Activated CD8-positive, alpha-beta memory T cell treated with anti-CD3 and anti-CD28 coated beads for 4 hours (primary cell): ENCODE results near the gene CRAMP1.

ENCODE experiments used
- DNase-seq, 2 donors: peaks; one replicate each; pipeline ENCODE4 v3.0.0-alpha.2; 2020; ENCODE audit warnings: low read depth in 2 of 2

Gene CRAMP1

GRCh38 chr16:1655909-1656807, 44.0 kb downstream of the CRAMP1 start:
- DNase-seq = no peak

DNA sequence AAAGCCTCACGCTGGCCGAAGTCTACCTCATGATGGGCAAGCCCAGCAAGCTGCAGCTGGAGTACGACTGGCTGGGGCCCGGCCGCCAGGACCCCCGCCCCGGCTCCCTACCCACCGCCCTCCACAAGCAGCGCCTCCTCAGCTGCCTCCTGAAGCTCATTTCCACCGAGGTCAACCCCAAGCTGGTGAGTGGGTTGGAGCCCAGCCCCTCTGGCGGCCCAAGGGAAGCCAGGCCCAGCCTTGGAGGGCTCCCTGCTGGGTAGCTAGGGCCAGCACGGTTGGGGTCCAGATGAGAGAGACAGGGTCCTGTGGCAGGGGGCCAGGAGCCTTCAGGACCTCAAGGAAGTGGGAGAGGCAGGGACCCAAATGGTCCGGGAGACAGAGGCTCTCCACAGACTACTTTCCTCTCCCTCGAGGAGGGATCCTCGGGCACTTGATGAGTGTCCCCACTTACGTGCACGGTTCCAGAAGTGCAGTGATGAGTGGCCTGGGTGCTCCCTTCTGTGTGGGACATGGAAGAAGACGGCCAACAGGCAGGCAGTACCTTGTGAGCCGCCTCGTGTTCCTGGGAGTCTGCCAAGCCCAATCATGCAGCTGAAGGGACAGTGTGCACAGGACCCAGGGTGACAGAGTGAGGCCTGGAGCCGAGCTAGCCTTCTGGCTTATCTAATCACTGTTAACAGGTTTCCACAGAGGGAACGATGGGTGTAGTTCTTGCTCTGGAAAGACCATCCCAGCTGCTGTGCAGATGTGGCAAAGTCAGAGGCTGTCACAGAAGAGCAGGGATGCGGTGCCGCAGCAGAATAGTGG, 44.9 kb downstream of the CRAMP1 start:
- no peak for DNase-seq

DNA sequence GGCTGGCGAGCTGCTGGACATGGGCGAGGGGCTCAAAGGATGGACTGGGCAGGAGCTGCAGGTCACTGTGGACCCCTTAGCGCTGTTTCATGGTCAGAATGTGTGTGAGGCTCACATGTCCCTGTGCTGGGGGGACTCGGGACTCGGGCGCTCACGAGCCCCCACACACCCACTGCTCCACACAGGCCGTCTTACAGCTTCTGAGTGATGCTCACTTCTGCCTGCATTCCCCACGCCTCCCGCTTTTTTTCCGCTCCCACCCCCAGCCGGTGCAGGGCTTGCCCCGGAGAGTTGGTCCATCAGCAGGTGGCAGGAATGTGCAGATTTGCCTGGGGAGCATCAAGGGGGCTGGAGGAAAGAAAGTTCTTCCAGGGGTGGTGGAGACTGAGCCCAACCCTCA, 45.7 kb downstream of the CRAMP1 start:
- no peak for DNase-seq

DNA sequence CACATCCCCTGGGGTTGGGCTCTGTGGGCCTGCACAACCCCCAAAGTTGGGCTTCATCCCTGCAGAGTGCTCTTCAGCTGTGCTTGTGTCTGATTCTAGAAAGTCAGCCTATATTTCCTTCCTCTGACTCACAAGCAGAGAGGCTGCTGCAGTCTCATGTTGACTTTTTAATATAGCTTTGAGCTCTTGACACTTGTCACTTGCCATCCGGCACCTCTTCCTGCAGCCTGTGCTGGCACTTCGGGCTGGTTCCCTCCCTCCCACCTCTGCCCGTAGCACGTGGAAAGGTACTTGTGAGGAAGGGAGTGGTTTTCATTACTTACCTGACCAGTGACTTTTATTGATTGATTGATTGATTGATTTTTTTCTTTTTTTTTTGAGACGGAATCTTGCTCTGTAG, 46.9 kb downstream of the CRAMP1 start:
- no peak for DNase-seq

GRCh38 chr16:1661826-1662225, 49.7 kb downstream of the CRAMP1 start:
- no peak for DNase-seq

- DNase-seq = no peak
Measured at GRCh38 chr16:1662543-1662942, 50.4 kb downstream of the CRAMP1 start.

GRCh38 chr16:1665829-1666228, 53.7 kb downstream of the CRAMP1 start:
- DNase-seq = no peak

GRCh38 chr16:1666316-1666715, 54.2 kb downstream of the CRAMP1 start:
- no peak for DNase-seq

DNA sequence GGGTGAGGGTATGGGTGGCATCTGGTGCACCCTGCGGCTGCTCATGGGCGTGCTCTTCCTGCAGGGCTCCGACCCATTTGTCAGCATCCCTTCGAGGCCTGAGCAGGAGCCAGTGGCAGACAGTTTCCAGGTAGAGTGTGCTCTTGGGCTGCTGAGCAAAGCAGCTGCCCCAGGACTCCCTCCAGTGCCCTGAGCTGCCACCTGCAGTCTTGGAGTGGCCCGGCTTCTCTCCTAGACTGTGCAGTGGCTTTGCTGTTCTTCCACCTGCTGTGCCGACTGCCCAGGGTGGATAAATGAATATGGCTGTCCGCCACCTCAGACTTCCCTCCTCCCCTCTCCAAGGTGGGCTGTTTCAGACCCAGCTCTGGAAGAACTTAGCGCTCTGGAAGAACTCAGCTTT, 55.1 kb downstream of the CRAMP1 start:
- DNase-seq = no peak

DNA sequence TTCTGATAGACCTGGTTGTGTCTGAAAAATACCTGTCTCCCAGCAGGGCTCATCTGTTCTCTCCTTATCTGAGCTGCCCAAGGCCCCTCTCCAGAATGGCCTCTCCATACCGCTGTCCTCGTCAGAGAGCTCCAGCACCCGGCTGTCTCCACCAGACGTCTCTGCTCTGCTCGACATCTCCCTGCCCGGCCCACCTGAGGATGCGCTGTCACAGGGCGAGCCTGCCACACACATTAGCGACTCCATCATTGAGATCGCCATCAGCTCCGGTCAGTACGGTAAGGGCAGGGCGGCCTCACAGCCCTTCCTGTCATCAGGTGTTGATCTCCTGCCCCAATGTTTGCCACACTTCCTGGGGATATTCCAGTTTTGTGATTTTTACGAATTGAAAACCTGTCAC, 55.8 kb downstream of the CRAMP1 start:
- no peak for DNase-seq

DNA sequence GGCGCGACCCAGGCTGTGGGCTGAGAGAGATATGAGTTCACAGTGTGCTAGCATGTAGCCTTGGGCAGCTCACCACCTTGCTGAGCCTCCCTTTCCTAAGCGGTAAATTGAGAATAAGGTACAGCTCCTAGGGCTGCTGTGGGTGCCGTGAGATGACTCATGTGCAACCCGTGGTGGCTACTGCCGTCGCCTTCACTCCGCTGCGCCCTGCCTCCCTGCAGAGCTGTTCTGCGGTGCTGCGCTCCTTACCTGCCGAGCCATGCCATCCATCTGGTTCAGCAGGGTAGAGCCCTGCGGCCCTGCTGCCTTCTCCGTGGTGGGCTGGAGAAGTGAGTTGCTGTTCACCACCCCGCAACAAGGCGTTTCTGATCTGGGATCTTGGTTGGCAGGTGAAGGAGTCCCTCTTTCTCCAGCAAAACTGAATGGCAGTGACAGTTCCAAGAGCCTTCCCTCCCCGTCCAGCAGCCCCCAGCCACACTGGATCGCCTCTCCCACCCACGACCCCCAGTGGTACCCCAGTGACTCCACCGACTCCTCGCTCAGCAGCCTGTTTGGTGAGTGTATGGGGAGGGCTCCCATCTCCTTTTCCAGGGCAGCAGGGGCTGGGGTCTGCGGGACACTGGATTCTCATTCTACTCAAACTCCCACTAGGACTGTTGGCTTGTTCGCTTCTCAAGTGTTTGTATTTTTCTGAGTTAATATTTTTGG, 56.6 kb downstream of the CRAMP1 start:
- no peak for DNase-seq

- no peak for DNase-seq
Measured at GRCh38 chr16:1669698-1670097, 57.5 kb downstream of the CRAMP1 start.

GRCh38 chr16:1670371-1670770, 58.2 kb downstream of the CRAMP1 start:
- no peak for DNase-seq

- DNase-seq = no peak
Measured at GRCh38 chr16:1670866-1671265, 58.7 kb downstream of the CRAMP1 start.

- DNase-seq = no peak
Measured at GRCh38 chr16:1673424-1674151, 61.4 kb downstream of the CRAMP1 start.

DNA sequence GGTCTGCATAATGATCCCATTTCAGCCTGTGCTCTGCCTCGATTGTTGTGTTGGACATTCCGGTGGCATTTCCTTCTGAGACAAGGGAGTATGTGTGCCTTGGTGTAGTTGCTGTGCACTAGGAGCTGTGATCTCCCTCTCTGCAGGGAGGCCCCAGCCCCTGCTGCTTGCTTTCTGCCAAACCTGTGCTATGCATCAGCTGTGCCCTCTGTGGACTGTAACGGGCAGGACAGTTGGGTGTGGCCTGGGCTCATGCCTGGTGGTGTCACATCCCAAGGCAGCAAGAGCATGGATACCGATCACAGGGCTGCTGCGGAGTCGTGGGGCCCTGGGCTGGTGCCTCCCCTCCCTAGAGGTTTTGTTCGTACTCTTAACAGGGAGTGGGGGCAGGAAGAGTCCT, 62.1 kb downstream of the CRAMP1 start:
- DNase-seq = no peak

DNA sequence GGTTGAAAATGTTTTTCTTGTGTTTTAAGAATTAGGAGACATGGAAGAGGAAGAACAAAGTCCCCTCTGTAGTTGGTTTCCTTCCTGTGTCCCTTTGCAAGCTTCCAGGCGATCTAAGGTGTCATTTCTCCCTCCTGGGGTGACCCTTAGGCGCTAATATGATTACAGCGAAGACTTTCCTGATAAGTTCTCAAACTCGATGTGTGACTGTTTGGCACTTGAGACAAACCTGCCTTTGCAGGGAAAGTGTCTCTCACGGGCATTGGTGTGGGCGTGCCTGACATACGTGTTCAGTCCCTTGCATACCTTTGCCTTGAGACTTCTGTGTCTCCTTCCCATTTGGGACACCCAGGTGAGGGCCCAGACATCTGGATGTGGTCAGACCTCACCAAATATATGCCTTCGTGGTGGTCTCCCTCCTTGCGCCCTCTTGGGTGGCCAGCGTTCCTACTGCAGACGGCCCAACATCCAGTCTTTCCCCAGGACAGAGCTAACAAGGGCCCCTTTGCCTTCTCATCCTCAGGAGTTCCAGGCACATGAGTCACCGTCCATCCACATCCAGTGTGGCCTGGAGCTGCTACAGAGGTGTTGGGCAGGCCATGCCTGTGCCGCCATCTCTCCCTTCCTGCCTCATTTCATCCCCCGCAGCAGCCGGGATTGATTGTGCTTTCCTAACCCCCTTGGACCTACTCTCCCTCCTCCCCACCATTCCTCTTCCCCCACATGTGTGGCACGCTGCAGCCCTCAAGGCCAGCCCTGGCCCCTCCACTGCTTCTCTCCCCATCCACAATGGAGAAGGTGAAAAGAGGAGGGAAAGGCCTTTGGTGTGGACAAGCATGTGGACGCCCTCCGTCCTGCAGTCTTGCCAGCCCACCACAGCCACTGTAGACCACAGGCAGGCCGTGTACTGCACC, 62.8 kb downstream of the CRAMP1 start:
- DNase-seq = no peak

- DNase-seq = no peak
Measured at GRCh38 chr16:1676661-1677060, 64.5 kb downstream of the CRAMP1 start.

DNA sequence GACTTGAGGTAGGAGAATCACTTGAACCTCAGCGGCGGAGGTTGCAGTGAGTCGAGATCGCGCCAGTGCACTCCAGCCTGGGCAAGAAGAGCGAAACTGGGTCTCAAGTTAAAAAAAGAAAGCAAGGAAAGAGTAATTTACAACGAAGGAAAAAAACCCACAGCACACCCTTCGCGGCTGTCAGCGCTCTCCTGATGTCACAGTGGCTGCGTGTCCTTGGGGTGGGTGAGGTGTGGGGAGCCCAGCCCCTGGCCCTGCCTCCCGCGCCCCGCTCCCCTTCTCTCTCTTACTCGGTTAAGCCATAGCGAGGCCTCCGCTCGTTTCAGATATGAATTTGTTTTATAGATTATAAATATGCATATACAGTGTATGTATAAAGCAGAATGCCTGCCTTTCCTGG, 65.2 kb downstream of the CRAMP1 start:
- DNase-seq = no peak

DNA sequence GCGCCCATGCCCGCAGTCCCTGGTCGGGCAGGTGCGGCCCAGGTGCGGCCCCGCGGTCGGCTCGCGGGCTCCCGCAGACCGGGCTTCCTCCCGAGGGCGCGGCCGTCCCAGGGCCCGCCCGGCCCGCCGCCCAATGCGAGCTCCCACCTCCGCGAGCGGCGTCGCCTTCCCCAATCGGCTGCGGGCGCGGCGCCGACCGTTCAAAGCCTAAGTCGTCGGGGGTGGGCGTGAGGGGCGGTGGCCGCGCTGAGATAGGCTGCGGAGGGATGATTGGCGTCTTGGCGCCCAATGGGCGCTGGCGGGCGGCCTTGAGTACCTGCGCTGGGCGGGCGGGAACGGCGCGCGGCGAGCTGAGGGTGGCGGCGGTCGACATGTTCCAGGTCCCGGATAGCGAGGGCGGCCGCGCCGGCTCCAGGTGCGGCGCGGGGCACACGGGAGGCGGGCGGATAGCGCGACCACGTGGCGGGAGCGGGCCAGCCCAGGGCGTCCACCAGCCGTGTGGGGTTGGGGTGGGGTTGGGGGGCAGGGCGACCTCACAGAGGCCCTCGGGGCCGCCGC, 65.9 kb downstream of the CRAMP1 start, which contains the start of gene JPT2:
Gene JPT2 (plus strand): TSS at position 338 of the 558 bp plus-strand sequence. CDS start 34 bp downstream, at position 372.
- peak; percentile 89 to 90 for DNase-seq
